Sigmoid colon (tissue), 4 donors: ENCODE measurements around the gene NUMBL.
"Not testable (repeated sequence)": the region's sequence is repeated elsewhere in the genome, so short reads cannot be mapped to it uniquely, and the experiment has no call there.

Experiments used
- CTCF ChIP-seq, 4 experiments: fragments of 450-650 bp in 3 of 4; fragments of 200-600 bp in 1 of 4; IDR thresholded peaks; one replicate each; pipeline ENCODE4 v1.5.1; 2016 to 2019; ENCODE audit warnings: antibody characterized with exemption in 4 of 4, mild to moderate bottlenecking in 3 of 4, moderate library complexity in 2 of 4
- POLR2AphosphoS5 ChIP-seq, 4 donors: sonication (generic); formaldehyde crosslinking; IDR thresholded peaks; one replicate each; pipeline ENCODE4 v1.6.1; 2017; ENCODE audit warnings: antibody characterized with exemption in 4 of 4

DNA sequence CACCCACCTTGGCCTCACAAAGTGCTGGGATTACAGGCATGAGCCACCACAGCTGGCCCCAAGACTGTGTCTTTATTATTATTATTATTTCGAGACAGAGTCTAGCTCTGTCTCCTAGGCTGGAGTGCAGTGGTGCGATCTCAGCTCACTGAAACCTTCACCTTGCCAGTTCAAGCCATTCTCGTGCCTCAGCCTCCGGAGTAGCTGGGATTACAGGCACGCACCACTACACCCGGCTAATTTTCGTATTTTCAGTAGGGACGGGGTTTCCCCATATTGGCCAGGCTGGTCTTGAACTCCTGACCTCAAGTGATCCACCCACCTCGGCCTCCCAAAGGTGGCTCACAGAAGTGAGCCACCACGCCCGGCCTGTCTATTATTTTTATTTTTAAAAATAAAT, 38.1 kb downstream of the NUMBL start:
- not testable (repeated sequence) for TF ChIP-seq POLR2AphosphoS5, CTCF (IDR thresholded peaks at IDR 0.05)
